ENCODE data around the gene PGLYRP2. TPM values are rescaled to one million over a fixed set of nuclear protein-coding genes. Genes with fewer than 3 reads are reported as not detected.

Gene PGLYRP2
- total RNA-seq, 2 experiments from 2014 or later = 0.08 TPM; not detected in 1

- H3K4me1 Mint-ChIP-seq = peaks cover 26% of the 10 kb centered on the region
- no peak overlapping the region for H3K4me3 Mint-ChIP-seq
- CTCF ChIA-PET = interaction anchor here (1.2 to 4.5 kb wide), 2 partner anchors 14 to 132 kb away, joined by 3 to 108 read pairs; no protein-coding TSS in a partner anchor
- peaks cover 2% of the 10 kb centered on the region for H3K9me3 Mint-ChIP-seq
- H3K27me3 Mint-ChIP-seq = no peaks in the 10 kb centered on the region
- POLR2A ChIA-PET = no interaction called here
- peaks cover 44% of the 10 kb centered on the region for H3K36me3 Mint-ChIP-seq (ENCODE audit: low read depth)
- DNase-seq = no peak
- no peak overlapping the region for H3K27ac Mint-ChIP-seq
Measured at GRCh38 chr19:15421721-15422260, 57.5 kb downstream of the PGLYRP2 start.

DNA sequence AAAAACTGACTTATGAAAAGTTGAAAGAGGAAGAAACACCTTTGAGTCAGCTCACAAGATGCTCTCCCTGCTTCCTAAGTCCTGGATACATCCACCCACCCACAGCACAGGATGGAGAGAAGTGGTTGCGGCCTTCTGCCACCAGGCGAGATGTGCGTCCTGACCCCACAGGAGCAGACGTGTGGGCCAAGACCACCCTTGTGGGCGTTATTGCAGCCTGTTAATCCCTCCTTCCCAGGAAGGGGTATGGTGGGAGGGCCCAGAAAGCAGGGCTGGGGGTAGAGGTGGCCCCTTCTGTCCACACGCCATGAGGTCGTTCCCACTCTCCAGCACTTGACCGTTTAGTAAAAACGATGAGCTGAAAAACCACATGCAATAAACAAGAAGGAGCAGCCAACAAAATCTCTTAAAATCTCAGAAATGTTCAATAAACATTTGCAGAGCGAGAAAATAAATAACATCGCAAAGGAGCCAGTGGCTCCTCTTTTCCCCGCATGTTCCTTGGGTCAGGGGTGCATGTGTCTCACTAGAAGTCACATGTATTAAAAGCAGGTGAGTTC is 58.1 kb downstream of the PGLYRP2 start:
- Mint-ChIP-seq H3K27me3 (no peaks in the 10 kb centered on the region), H3K9me3 (peaks cover 2% of the 10 kb centered on the region), H3K27ac (no peak overlapping the region), H3K4me3 (no peak overlapping the region), H3K4me1 (peaks cover 29% of the 10 kb centered on the region), H3K36me3 (ENCODE audit: low read depth) (peaks cover 45% of the 10 kb centered on the region)
- no peak for DNase-seq
- ChIA-PET CTCF (interaction anchor here (0.7 to 4.5 kb wide), 6 partner anchors 12 to 138 kb away, joined by 3 to 108 read pairs (median 17); partner anchors contain the start of gene AKAP8), POLR2A (no interaction called here)

DNA sequence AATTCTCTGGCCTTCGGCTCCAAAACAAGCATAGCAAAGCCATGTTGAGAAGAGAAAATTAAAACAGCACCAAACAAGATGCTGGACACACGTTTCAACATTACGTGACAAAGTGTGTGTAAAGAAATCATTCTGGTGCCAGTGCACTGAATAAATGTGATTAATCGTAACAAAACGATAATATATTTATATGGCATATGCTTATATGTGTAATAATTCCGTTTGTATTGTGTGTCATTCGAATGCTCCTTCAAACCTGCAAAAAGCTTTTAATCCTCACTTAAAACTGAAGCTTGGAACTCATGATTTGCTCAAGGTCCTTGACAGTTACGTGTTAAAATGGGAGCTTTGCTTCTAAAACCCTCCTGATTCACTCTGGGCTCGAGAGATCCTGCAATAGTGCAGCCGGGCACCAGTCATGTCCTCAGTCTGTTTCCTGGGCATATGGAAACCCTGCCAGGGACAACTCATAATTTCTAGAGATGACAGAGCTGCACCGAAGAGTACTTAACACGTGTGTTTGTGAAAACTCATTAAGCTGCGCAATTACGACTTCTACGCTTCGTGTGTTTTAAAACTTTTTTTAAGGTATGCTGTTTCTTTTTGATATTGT is 59.8 kb downstream of the PGLYRP2 start:
- DNase-seq = no peak
- POLR2A ChIA-PET = interaction anchor here (0.9 to 2.1 kb wide), 6 partner anchors 40 to 137 kb away, joined by 3 to 11 read pairs (median 4); partner anchors contain the start of gene AKAP8
- peak overlapping the region; percentile 98 for H3K4me3 Mint-ChIP-seq
- peaks cover 38% of the 10 kb centered on the region for H3K4me1 Mint-ChIP-seq
- CTCF ChIA-PET = interaction anchor here (0.6 to 4.5 kb wide), 42 partner anchors 9 to 1671 kb away, joined by 3 to 108 read pairs (median 6); partner anchors contain the start of genes AKAP8 and BRD4
- H3K9me3 Mint-ChIP-seq = no peaks in the 10 kb centered on the region
- H3K36me3 Mint-ChIP-seq (ENCODE audit: low read depth) = peaks cover 44% of the 10 kb centered on the region
- no peaks in the 10 kb centered on the region for H3K27me3 Mint-ChIP-seq
- H3K27ac Mint-ChIP-seq = peak overlapping the region; percentile 39

Small RNA genes within 50 kb of the gene (microRNA-seq; reads per million reads assigned to microRNA genes)
- gene MIR1470 (ENCODE audit: borderline microRNAs expressed, borderline replicate concordance) = not detected

Other genes starting within 250 kb of the PGLYRP2 start
- gene EPHX3, start 247.1 kb downstream of the PGLYRP2 start, total RNA-seq = under 1 TPM; 0.32 to 0.42 TPM
- gene BRD4, start 147.0 kb downstream of the PGLYRP2 start, total RNA-seq = 100 to 1,000 TPM; 114 to 115 TPM
- gene AKAP8, start 99.7 kb downstream of the PGLYRP2 start, total RNA-seq = 10 to 100 TPM; 54.5 to 57.1 TPM
- gene AKAP8L, start 60.5 kb downstream of the PGLYRP2 start, total RNA-seq = 10 to 100 TPM; 84.3 to 96.7 TPM
- 10 to 100 TPM; 28.7 to 31.6 TPM for gene WIZ, start 29.5 kb downstream of the PGLYRP2 start, total RNA-seq
- gene RASAL3, start 15.0 kb downstream of the PGLYRP2 start, total RNA-seq = 100 to 1,000 TPM; 120 to 123 TPM
- under 1 TPM; 0.67 to 0.87 TPM for gene CYP4F22, start 29.0 kb upstream of the PGLYRP2 start, total RNA-seq
- not detected for gene CYP4F8, start 135.7 kb upstream of the PGLYRP2 start, total RNA-seq
- gene CYP4F3, start 161.4 kb upstream of the PGLYRP2 start, total RNA-seq = under 1 TPM; 0.15 to 0.23 TPM
- gene CYP4F12, start 193.6 kb upstream of the PGLYRP2 start, total RNA-seq = under 1 TPM in 1 of 2 experiments, not detected in 1; 0.10 TPM
- not detected for gene OR10H2, start 248.5 kb upstream of the PGLYRP2 start, total RNA-seq

Data from activated CD4-positive, alpha-beta T cell treated with anti-CD3 and anti-CD28 coated beads, Interleukin-2, amount 10 ng/mL, durations not matched to agents 7 days and 5 days (primary cell).